Activated T-cell treated with anti-CD3 and anti-CD28 coated beads for 1 hour (primary cell): ENCODE measurements around the gene DOK7.

ENCODE experiments used
- DNase-seq: peaks from one replicate; pipeline ENCODE4 v3.0.0-alpha.2; 2020; ENCODE audit warnings: low read depth

The DOK7 gene

GRCh38 chr4:3427706-3428446 is 35.2 kb upstream of the DOK7 start:
- DNase-seq = no peak

GRCh38 chr4:3429651-3430050 is 33.5 kb upstream of the DOK7 start:
- no peak for DNase-seq

DNA sequence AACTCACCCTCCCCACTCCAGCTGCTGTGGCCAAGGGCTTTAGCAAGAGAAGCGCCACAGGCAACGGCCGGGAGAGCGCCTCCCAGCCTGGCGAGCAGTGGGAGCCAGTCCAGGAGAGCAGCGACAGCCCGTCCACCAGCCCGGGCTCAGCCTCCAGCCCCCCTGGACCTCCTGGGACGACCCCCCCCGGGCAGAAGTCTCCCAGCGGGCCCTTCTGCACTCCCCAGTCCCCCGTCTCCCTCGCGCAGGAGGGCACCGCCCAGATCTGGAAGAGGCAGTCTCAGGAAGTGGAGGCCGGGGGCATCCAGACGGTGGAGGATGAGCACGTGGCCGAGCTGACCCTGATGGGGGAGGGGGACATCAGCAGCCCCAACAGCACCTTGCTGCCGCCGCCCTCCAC is 32.6 kb upstream of the DOK7 start:
- DNase-seq = no peak

- DNase-seq = no peak
These were observed 31.6 kb upstream of the DOK7 start for GRCh38 chr4:3431446-3431993.

- no peak for DNase-seq
These were observed 30.7 kb upstream of the DOK7 start for GRCh38 chr4:3432381-3432790.

- DNase-seq = no peak
These were observed 29.8 kb upstream of the DOK7 start for GRCh38 chr4:3433138-3433869.

DNA sequence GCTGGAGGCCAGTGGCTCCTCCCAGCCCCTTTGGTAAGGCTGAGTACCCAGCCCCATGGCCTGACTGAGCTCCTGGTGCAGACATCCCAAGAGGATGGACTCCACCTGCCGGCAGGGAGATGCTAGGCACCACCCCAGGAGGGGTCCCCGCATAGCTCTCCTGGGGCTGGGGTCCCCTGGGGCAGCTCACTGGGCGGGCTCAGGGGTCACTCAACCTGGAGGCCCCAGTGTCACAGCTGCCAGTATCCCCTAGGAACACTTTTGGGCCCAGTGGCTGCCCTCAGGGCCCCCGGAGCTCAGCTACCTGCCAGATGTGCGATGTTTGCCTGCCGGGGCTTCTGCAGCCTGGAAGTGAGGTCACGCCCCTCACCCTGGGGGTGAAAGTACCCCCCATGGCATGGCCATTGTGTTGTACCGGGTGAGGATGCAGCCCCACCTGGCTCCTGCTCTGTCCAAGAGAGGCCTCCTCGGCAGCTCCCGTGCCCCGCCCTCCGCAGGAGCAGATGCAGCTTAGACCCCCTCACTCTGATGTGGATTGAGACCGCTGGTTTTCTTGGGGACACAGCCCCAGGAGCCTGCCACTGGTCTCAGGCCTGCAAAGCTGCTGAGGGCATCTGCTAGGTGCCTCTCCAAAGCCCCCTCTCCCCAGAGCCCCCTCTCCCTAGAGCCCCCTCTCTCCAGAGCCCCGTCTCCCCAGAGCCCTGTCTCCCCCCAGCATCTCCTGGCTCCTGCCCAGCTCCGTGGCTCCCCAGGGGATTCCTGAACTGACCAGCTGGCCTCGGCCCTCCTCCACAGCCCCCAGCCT is 28.0 kb upstream of the DOK7 start:
- DNase-seq = no peak

DNA sequence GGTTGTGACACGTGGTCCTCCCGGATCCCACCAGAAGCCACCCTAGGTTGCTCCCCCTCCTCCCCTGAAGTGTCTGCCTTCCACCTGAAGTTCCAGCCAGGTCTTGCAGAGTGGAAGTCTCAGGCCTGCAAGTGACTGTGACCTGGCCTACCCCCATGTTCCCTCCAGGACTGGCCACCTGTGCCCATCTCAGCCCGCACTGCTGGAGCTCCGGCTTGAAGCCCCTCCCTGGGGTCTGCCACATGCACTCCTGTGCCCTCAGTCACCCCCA is 27.5 kb upstream of the DOK7 start:
- no peak for DNase-seq

- DNase-seq = no peak
These were observed 26.9 kb upstream of the DOK7 start for GRCh38 chr4:3436048-3436797.

GRCh38 chr4:3436798-3437581 is 26.1 kb upstream of the DOK7 start:
- no peak for DNase-seq

GRCh38 chr4:3437582-3437936 is 25.5 kb upstream of the DOK7 start:
- DNase-seq = no peak

- DNase-seq = no peak
These were observed 24.9 kb upstream of the DOK7 start for GRCh38 chr4:3437998-3438846.

GRCh38 chr4:3438847-3439180 is 24.3 kb upstream of the DOK7 start:
- no peak for DNase-seq

DNA sequence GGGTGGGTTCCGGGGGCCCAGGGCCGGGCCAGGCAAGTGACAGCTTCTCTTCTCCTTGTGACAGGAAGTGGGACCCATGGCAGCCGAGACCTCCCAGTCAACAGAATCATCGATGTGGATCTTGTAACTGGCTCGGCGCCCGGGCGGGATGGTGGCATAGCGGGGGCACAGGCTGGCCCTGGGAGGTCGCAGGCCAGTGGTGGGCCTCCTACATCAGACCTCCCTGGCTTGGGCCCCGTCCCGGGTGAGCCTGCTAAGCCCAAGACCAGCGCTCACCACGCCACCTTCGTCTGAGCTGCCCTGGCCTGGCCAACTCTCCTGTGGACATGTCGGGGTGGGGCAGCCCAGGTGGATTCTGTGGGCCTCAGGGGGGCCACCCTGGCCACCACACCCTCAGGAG is 23.7 kb upstream of the DOK7 start:
- no peak for DNase-seq

GRCh38 chr4:3440011-3440410 is 23.1 kb upstream of the DOK7 start:
- DNase-seq = no peak

DNA sequence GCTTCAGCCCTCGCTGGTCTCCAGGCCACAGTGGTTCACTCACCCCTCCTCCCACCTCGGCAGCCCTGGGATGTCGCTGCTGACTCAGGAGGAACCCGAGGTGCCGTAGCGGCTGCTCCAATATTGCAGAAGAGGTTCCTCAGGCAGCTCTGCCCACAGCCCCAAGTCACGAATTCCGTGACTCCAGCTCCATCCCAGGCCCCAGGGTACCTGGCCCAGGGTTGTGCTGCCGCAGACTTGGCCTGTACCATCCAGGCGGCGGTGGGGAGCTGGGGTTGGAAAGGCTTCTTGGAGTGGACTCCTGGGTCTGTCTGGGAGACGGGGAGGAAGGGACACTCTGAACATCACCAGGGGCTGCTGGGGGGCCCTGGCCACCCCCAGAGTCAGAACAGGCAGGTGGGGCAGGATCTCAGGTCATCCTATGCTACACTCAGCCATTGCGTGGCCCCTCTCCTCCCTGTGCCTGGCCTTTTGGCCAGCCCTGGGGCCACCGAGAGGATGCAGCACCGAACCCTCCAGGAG is 22.1 kb upstream of the DOK7 start:
- DNase-seq = no peak

- DNase-seq = no peak
These were observed 21.3 kb upstream of the DOK7 start, which contains the start of gene HGFAC for GRCh38 chr4:3441501-3442459. TSS of gene HGFAC (plus strand) at chr4:3441968. CDS start at chr4:3442002, 34 bp downstream.

DNA sequence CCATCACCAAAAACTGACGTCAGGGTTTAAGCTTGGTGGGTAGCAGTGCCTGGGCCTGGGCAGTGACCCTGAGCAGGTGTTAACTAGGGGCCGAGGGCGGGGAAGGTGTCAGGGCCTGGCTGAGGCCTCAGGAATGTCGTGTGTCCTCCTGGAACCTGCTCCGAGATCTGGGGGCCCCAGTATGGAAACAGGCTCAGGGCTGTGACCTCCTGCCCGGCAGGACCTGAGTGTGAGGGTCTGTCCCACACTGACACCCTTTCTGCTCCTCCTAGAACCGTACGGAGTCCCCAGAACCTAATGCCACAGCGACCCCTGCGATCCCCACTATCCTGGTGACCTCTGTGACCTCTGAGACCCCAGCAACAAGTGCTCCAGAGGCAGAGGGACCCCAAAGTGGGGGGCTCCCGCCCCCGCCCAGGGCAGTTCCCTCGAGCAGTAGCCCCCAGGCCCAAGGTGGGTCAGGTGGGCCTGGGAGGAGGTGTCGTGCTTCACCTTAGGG is 20.6 kb upstream of the DOK7 start:
- no peak for DNase-seq
